HG02938 (cell line): Measurements from ENCODE around the gene ZNF816.
"Not testable (repeated sequence)": the region's sequence is repeated elsewhere in the genome, so short reads cannot be mapped to it uniquely, and the experiment has no call there.

Experiments
- ATAC-seq: cut with Tn5 transposase; IDR thresholded peaks from one replicate; pipeline ENCODE4 v1.9.1; 2021; ENCODE audit warnings: mild to moderate bottlenecking, moderate library complexity; ENCODE audit not compliant: unreplicated experiment

Gene ZNF816

DNA sequence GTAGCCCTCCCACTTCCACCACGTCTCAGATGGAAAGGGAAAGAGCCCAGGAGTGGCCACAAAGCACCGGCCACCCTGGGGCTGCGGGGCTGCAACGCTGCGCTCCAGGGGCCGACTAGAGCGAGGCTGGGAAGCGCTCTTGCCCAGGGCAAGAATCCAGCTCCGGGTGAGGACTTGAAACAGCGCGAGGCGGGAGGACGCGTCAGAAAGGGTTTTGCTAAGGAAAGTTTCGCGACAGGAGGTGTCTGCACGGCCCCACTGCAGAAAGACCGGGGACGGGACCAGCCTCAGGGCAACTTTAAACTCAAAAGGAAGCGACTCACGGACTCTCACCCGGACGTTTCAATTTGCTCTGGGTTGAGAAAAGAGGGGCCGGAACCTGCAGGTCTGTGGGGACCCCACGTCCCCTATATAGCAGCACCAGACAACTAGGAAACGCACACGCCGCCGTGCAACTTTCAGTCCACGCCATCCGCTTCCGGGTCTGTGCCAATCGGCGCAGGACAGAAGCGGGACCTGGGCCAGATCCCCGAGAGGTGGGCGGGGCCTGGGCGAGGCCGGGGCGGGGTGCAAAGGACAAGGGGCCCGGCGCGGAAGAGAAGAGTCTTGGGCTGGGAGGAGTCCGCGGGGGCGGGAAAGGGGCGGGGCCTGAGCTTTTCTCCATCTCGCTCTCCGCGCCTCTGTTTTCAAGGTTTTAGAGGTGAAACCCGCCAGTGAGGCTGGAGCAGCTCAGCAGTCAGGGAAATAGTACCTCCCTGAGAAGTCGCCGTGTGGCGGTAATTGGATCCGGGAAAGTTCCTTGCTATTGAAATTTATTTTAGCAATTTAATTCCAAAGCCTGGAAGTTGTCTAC is at the start of gene ZNF816:
ZNF816 (minus strand) TSS at position 488 of the 853 bp plus-strand sequence. CDS start 6,792 bp downstream, outside the sequence.
- ATAC-seq: peak; percentile 89

DNA sequence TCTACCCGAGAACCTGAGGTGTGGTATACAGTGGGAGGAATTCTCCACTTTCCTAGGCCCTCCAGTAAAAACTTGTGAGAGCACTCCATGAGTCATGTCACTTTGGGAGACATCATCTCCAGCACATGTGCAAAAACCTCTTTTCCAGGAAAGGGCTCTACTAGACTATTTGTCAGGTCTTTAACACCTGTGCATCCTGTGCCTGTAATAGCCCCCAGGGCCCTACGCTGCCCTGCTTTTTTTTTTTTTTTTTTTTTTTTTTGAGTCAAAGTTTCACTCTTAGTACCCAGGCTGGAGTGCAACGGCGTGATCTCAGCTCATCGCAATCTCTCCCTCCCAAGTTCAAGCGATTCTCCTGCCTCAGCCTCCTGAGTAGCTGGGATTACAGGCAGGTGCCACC is 49.3 kb upstream of the ZNF816 start:
- no peak for ATAC-seq

DNA sequence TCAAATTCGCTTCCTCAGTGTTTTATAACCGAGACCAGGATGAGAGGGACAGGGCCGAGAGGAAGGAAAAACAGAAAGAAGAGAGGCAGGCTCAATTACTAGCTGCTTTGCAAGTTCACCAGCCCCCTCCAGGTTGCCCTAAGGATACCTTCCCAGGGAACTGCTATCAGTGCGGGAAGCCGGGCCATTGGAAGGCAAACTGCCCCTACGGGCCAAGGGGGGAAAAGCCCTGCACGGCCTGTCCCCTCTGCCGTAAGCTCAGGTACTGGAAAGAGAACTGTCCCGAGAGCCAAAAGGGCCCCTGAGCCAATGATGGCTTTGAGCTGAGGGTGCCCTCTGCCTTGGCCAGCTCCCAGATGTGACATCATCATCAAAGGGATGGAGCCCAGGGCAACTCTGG is 47.8 kb upstream of the ZNF816 start:
- no peak for ATAC-seq

DNA sequence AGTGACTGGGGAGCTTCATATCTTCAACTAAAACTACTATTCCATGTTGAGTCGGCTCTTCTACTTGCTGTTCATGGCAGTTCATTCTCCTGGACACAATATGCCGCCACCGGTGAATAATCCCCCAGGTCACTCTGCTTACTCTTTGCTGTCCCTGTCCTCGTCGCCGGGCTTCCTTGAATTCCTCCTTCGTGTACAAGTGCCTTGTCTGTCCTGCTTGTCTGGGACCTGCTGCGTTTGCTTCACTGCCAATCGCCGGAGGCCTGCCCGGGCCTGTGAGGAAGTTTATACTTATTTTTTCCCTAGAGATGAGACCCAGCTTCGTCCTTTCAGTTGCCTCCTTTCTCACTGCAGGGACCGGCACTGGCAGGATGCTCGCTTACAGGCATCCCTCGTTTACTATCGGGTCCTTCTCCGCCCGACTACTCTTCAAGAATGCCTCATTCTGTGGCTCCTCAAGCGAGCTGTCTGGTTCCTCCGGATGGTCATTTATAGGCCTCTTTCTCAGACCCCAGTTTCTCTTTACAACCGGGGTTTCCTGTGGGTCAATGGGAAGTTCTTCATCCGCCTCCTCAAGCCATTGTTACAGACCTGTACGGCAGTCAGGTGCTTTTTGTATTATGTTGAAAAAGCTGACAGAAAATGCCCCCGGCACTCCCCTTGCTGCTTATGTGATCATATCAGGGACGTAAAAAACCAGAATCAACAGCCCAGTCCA is 45.5 kb upstream of the ZNF816 start:
- ATAC-seq: no peak

DNA sequence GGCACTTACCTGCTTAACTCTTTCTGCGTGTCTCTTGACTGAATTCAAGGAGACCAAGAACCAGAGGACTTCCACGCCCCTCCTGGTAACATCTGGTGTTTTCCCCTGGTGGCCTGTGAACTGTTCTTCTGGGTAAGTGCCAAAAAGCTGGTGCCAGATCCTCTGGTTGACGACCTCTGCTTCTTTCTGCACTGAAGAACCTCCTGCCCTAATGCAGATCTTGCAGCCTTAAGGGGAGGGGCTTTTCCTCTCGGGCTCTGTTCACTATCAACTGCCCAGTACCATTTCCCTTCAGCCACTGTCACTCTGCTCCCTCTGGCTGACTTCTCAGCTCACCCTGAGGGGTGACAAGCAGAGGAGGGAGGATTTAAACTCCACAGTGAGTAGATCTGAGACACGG is 44.9 kb upstream of the ZNF816 start:
- no peak for ATAC-seq

DNA sequence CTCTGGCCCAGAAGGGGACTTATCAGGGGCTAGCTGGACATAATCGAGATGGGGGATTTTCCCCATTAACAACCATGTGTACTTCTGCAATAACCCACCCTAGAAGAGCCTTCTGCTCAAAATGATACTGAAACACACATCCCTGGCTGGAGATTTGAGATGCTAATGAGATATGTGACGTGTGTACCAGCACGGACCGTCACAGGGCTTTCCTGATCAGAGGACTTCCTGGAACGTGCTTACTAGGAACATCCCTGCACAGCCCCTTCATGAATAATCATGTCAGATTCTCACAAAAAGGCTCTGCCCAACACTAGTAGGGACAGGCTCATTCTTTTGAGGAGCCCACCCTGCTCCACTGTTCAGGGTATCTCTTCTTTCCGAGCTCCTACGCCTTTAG is 44.5 kb upstream of the ZNF816 start:
- no peak for ATAC-seq

DNA sequence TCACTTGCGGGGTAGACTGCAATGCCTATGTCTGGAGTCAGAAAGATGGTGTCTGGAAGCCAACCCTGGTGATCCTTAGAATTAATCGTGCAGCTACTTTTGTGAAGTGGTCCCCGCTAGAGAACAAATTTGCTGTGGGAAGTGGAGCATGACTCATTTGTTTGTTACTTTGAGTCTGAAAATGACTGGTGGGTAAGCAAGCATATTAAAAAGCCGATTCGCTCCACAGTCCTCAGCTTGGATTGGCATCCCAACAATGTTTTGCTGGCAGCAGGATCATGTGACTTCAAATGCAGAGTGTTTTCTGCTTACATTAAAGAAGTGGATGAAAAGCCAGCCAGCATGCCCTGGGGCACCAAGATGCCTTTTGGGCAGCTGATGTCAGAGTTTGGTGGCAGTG is 41.6 kb upstream of the ZNF816 start:
- ATAC-seq: no peak

DNA sequence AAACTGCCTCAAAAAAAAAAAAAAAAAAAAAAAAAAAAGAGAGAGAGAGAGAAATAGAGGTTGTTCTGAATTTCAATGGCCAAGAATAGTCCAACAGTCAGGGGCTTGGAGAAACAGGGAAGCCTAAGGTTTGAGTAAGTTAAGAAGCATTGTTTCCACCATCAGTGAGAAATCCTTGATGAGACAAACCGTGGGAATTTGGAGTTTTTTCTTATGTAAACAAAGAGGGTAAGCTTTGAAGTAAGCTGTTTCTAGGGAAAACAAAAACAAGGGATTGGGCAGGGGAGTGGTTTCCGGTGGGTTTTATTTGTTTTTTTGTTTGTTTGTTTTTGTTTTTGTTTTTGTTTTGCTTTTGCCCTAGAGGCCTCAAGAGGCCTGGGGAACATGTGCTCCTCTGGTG is 39.8 kb upstream of the ZNF816 start:
- no peak for ATAC-seq

DNA sequence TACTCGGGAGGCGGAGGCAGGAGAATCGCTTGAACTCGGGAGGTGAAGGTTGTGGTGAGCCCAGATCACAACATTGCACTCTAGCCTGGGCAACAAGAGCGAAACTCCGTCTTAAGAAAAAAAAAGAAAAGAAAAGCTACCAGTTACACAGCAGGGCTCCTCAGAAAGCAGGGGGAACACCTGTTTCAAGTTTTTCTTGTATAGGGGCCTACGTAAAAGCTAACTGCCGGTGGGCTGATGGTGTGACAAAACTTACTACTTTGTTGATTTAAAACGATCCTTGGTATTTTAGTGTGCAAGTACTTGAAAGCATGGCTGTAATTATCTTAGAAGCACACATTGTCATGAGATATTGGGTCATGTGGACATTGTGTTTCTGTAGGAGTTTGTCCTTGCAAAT is 35.3 kb upstream of the ZNF816 start:
- no peak for ATAC-seq

DNA sequence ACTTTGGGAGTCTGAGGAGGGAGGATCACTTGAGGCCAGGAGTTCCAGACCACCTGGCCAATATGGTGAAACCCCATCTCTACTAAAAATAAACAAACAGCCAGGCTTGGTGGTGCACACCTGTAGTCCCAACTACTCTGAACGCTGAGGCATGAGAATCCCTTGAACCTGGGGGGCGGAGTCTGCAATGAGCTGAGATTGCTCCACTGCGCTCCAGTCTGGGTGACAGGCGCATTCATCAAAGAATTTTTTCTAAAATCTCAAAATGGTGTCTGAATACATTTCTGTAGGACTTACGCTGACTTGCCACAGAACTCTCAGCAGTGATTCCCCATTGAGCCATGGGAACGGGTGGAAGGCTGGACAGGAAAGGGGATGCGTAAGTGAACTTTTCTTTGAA is 33.0 kb upstream of the ZNF816 start:
- ATAC-seq: no peak

DNA sequence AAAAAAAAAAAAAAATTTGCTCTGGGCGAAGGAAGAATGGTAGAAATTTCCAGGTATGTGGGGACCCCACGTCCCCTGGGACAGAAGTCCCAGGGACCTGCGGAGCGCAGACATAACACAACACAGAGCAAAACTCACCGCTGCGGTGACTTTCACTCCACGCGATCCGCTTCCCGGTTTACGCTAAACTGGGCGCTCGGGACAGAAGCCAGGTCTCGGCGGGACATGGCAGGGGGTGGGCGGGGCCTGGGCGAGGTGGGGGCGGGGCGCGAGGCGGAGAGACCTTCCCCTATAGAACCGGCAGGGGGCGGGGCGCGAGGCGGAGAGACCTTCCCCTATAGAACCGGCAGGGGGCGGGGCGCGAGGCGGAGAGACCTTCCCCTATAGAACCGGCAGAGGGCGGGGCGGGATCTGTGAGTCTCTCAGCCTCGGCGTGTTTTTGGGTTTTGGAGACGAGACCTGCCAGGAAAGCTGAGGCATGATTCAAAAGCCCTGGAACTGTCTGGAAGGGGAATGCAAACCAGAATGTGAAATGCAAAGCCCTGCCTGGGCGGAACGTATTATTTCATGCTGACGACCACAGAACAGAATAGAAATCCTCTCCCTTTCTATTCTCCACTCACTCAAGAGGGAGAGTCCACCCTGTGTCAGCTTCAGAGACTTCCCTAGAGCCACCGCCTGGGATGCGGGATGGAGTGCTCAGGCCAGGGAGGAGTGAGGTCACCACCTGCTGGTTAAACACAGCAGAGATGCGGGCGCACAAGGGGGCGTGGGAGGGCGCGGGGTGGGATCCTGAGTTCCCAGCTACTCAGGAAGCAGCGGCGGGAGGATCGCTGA is 30.9 kb upstream of the ZNF816 start:
- ATAC-seq: no peak

DNA sequence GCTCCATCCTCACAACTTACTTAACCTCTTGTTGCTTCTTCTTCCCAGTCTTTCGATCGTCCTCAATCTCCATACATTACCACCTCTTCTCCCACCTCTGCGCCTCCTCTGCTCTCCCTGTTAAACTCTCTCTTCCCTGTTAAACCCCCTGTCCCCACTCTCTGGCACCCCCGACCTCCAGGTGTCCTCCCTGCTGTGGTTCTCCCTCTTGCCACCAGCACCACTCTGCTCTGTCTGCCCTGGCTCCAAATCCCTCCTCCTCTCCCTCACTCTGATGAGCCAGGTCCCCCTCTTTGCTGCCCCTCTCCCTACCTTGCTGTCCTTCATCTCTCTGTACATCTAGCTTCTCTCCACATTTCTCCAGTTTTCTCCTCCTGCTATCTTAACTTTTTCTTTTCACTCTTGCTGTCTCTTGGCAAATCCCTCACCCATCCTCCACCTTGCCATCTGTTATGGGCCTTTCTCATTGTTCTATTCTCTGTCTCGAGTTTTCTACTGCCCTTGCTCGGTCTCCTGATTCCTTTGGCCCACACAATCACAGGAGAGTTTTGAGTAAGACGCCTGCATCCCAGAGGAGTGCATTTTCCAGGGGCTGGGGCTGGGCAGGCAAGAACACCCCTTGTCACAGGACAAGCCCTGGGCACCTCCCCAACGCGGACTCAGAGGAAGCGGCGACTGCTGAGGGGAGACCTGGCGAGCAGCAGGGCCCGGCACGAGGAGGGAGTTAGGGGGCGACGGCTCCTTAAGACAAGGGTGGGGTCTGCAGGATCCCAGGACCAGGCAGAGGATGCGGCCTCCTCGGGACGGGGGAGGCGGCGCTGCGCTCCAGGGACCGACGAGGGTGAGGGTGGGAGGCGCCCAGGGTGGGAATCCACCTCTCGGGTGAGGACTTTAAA is 29.7 kb upstream of the ZNF816 start:
- no peak for ATAC-seq

DNA sequence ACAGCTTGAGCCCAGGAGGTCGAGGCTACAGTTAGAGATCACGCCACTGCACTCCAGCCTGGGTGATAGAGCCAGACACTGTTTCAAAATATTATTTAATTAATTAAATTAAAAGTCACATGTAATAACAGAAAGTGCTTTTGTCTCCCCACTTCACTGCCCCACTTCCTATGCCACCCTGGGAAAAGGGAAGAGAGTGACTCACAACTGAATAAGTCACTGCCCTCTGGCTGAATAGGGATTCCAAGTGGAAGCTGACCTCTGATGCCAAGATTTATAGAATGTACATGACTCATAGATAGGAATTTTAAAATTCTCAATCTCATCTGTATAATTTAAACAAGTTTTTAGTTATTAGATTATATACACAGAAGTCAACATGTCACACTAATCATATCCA is 28.8 kb upstream of the ZNF816 start:
- ATAC-seq: no peak

DNA sequence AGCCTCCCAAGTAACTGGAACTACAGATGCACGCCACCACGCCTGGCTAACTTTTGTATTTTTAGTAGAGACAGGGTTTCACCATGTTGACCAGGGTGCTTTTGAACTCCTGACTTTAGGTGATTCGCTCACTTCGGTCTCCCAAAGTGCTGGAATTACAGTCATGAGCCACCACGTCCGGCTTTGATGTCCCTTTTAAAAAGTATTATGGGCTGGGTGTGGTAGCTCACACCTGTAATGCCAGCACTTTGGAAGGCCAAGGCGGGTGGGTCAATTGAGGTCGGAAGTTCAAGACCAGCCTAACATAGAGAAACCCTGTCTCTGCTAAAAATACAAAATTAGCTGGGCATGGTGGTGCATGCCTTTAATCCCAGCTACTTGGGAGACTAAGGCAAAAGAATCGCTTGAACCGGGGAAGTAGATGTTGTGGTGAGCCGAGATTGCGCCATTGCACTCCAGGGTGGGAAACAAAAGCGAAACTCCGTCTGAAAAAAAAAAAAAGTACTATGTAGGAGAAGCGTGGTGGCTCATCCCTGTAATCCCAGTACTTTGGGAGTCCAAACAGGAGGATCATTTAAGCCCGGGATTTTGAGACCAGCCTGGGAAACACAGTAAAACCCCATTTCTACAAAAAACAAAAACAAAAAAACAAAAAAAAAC is 28.2 kb upstream of the ZNF816 start:
- ATAC-seq: no peak

DNA sequence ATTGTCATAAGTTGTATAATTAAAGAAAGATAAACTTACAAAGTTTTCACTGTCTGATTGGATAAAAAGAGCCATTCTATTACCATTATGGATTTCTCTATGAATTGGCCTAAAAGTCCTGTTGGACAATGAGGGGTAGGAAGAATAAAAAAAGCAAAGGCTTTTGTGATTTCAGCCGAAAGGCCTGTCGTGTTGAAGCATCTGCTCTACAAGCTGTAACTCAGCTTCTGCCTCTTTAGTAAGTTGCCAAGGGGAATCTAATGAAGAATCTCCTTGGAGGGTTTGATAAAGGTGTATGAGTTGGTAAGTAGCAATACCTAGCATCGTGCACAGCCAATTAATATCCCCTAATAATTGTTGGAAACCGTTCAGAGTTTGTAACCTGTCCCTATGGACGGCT is 25.8 kb upstream of the ZNF816 start:
- no peak for ATAC-seq

DNA sequence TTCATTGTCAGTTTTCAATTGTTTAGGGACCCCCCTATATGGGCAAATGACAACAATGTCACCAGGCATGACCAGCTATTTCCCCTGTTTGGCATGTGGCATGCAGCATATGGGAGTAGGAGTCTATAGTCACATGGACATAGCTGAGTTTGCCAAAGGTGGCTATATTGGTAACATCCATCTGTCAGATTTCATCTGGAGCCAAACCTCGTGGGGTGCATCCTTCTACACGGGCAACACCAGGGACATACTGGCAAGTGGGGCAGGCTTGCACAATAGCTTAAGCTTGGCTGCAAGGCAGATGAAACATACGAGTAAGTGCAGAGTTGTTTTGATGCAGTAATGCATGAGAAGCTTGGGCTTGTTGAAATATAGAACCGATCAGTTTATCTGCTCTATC is 24.5 kb upstream of the ZNF816 start:
- no peak for ATAC-seq

DNA sequence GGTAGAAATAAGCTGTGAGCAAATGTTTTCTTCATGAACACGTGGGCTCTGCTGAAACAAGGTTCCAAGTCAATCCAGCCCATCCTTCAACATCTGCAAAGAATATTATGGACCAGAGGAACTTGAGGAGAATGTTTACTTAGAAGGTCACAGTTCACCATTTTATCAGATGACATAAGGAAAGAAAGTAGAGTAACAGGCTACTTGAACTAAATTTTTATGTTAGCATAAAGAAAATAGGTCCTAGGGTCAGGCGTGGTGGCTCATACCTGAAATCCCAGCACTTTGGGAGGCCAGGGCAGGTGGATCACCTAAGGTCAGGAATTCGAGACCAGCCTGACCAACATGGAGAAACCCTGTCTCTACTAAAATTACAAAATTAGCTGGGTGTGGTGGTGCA is 20.5 kb upstream of the ZNF816 start:
- not testable (repeated sequence) for ATAC-seq

DNA sequence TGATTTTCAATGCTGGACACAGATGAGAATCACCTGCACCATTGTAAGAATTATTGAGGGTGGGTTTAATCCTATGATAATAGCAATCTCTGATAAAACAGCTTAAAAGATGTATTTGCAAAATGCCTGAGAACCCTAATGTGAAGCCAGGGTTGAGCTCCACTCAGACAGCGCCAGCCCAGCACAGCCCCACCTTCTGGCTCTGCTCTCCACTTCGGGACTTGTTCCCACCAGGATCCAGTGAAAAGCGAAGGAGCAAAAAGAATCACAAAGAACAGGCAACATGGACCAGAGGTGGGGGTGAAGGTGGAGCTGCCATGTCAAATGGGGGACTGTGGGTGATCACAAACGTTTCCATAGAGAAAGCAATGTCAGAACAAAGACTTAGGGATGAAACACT is 18.6 kb upstream of the ZNF816 start:
- ATAC-seq: no peak

DNA sequence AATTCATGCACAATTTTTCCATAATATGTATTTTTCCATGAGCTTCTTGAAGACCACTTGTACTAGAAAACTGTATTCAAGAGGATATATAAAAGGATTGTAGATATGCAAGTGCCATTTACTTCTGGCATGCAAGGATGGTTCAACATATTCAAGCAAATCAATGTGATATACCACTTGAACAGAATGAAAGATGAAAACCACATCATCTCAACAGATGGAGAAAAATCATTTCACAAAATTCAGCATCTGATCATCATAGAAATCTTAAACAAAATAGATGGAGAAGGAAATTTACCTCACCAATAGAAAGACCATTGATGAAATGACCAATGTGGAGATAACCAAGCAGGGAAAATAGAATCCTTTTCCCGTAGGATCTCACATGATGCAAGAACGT is 5.1 kb upstream of the ZNF816 start:
- no peak for ATAC-seq

DNA sequence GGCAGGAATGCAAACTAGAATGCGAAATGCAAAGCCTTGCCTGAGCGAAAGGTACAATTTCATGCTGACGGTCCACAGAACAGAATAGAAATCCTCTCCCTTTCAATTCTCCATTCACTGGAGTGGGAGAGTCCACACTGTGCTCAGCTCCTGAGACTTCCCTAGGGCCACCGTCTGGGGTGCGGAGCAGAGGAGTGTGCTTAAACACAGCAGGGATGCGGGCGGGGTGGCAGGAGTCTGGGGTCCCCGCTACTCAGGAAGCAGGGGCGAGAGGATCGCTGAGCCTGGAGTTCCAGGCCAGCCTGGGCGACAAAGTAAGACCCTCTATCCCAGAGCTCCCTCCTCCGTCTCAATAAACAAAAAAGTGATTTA is 552 bp upstream of the ZNF816 start:
- no peak for ATAC-seq
